Lower leg skin (tissue), 3 donors: ENCODE data around the gene RAX2.

Experiments used
- POLR2A ChIP-seq, 2 donors: fragments of 450-650 bp; IDR thresholded peaks; one replicate each; pipeline ENCODE4 v1.6.1; 2016 to 2017; ENCODE audit warnings: antibody characterized with exemption in 2 of 2, mild to moderate bottlenecking in 1 of 2, moderate library complexity in 1 of 2
- TF ChIP-seq, protein P1 (sequence below), 3 donors: fragments of 450-650 bp; IDR thresholded peaks; one replicate each; pipeline ENCODE4 v1.5.1; 2016; ENCODE audit warnings: antibody characterized with exemption in 3 of 3, mild to moderate bottlenecking in 3 of 3, moderate library complexity in 2 of 3

DNA sequence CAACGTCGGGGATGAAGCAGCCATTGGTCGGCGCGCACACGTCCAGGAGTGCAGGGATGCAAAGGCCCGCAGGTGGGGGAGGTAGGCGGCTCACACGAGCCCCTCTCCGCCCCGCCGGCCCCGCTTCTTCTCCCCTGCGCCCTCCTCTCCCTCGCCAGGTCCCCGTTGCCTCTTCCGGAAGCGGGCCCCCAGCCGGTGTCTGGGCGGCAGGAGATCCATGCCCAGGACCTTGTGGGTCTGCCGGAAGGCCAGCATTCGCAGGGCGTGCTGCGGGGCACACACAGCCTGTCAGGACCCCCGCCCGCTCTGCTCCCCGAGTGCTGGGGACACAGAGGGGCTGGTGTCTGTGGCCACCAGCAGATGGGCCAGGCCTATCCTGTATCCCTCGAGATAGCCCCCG lies 33.8 kb upstream of the RAX2 start:
- TF ChIP-seq, protein P1, sequence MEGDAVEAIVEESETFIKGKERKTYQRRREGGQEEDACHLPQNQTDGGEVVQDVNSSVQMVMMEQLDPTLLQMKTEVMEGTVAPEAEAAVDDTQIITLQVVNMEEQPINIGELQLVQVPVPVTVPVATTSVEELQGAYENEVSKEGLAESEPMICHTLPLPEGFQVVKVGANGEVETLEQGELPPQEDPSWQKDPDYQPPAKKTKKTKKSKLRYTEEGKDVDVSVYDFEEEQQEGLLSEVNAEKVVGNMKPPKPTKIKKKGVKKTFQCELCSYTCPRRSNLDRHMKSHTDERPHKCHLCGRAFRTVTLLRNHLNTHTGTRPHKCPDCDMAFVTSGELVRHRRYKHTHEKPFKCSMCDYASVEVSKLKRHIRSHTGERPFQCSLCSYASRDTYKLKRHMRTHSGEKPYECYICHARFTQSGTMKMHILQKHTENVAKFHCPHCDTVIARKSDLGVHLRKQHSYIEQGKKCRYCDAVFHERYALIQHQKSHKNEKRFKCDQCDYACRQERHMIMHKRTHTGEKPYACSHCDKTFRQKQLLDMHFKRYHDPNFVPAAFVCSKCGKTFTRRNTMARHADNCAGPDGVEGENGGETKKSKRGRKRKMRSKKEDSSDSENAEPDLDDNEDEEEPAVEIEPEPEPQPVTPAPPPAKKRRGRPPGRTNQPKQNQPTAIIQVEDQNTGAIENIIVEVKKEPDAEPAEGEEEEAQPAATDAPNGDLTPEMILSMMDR (IDR thresholded peaks at IDR 0.05), result no peak
- TF ChIP-seq POLR2A (IDR thresholded peaks at IDR 0.05), result no peak
